HUDEP-2 (cell line): Measurements from ENCODE around the gene EPRS1.

Source experiments
- DNase-seq, 76 experiments: peaks; one replicate each; lab custom pipeline; 2025; ENCODE audit not compliant: unreplicated experiment in 76 of 76; lab: John Stamatoyannopoulos, UW

Gene EPRS1

GRCh38 chr1:220046052-220046930 lies at the start of gene EPRS1:
TSS of gene EPRS1 (minus strand) at chr1:220046505. CDS start at chr1:220046388, 117 bp downstream.
- DNase-seq = peak in 75 of 76 experiments; percentile 8 to 97 (median 91)

- peak in 75 of 76 experiments; percentile 19 to 89 (median 72) for DNase-seq
Measured at GRCh38 chr1:220094016-220094911, 48.0 kb upstream of the EPRS1 start, which contains the start of gene IARS2. TSS of gene IARS2 (plus strand) at chr1:220094132. CDS start at chr1:220094217, 85 bp downstream.

- no peak for DNase-seq
Measured at GRCh38 chr1:220093361-220094015, 47.2 kb upstream of the EPRS1 start.

GRCh38 chr1:220092694-220093093 lies 46.4 kb upstream of the EPRS1 start:
- no peak for DNase-seq

GRCh38 chr1:220089650-220090556 lies 43.6 kb upstream of the EPRS1 start, which contains the start of gene BPNT1:
TSS of gene BPNT1 (minus strand) at chr1:220089788. CDS start at chr1:220079846, 9,942 bp downstream.
- DNase-seq = peak; percentile 8 to 95 (median 88)

GRCh38 chr1:220086261-220086686 lies 40.0 kb upstream of the EPRS1 start:
- peak in 2 of 76 experiments; percentile 1 to 3 for DNase-seq

GRCh38 chr1:220084460-220084859 lies 38.2 kb upstream of the EPRS1 start:
- no peak for DNase-seq

- DNase-seq = no peak
Measured at GRCh38 chr1:220077887-220078286, 31.6 kb upstream of the EPRS1 start.

GRCh38 chr1:220076861-220077762 lies 30.8 kb upstream of the EPRS1 start:
- no peak for DNase-seq

- no peak for DNase-seq
Measured at GRCh38 chr1:220067269-220068204, 21.2 kb upstream of the EPRS1 start.

GRCh38 chr1:220062629-220063028 lies 16.3 kb upstream of the EPRS1 start:
- no peak for DNase-seq

- DNase-seq = no peak
Measured at GRCh38 chr1:220060876-220061275, 14.6 kb upstream of the EPRS1 start.

- no peak for DNase-seq
Measured at GRCh38 chr1:220056374-220056773, 10.1 kb upstream of the EPRS1 start.

GRCh38 chr1:220045356-220046051 lies 801 bp downstream of the EPRS1 start:
- peak in 12 of 76 experiments; percentile 3 to 31 (median 14) for DNase-seq

GRCh38 chr1:220044678-220045355 lies 1.5 kb downstream of the EPRS1 start:
- DNase-seq = peak in 1 of 76 experiments; percentile 27

GRCh38 chr1:220043646-220044045 lies 2.7 kb downstream of the EPRS1 start:
- DNase-seq = no peak
